ENCODE data around the gene MYADML2.

Gene MYADML2

GRCh38 chr17:81890447-81891302 is 56.4 kb downstream of the MYADML2 start:
- intact Hi-C loops (cut with micrococcal nuclease), result loop anchor here (1.0 to 5.0 kb wide), 3 partner anchors 19 to 37 kb away; partner anchors contain the start of genes ARHGDIA, MAFG and P4HB
- H3K27ac Mint-ChIP-seq, result peak overlapping the region; percentile 98
- peaks cover 86% of the 10 kb centered on the region for H3K36me3 Mint-ChIP-seq (ENCODE audit: low read depth)
- no peaks in the 10 kb centered on the region for H3K9me3 Mint-ChIP-seq
- H3K4me1 Mint-ChIP-seq (ENCODE audit: low read depth), result peaks cover 46% of the 10 kb centered on the region
- H3K27me3 Mint-ChIP-seq, result no peaks in the 10 kb centered on the region
- H3K4me3 Mint-ChIP-seq, result peak overlapping the region; percentile 86

Measured in dendritic cell treated with granulocyte-macrophage colony-stimulating factor and Interleukin-4, amounts not matched to agents 40 ng/mL and 50 ng/mL, for 4 days (primary cell).